ENCODE results near the gene LZTS2.

The LZTS2 gene

DNA sequence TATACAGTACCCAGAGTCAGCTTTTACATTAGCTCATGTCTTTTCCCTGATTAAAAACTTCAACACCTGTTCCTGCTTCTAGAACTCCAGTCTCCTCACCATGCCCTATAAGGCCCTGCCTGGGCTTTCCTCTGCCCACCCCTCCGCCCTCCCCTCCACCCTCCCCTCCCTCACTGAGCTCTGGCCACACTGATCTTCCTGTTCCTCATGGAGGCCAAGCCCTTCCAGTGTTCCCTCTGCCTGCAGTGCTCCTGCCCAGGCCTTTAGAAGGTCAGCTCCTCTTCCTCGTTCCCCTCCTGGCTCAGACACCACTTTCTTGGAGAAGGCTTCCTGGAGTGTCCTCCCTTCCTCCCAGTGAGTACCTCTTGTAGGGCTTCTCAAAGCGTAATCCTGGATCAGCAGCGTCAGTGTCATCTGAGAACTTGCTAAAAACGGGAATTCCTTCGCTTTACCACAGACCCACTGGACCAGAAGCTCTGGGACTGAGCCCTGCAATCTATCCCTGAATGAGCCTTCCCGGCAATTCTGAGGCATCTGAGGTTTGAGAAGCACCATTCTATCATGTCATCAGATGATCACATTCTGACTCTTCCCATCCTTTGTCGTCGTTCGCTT lies 27.6 kb downstream of the LZTS2 start:
- Histone ChIP-seq H3K36me3 (ENCODE audit: control insufficient read depth in 2 of 2, insufficient read depth in 1 of 2, low read length in 2 of 2) (no peaks in the 10 kb centered on the region), H3K4me3 (ENCODE audit: low read depth, low read length) (no peak overlapping the region), H3K27ac (ENCODE audit: extremely low read depth, low read depth, low read length) (no peak overlapping the region), H3K4me1 (ENCODE audit: control insufficient read depth, insufficient read depth, low read length) (peaks cover 10% of the 10 kb centered on the region), H3K9me3 (ENCODE audit: control insufficient read depth, insufficient read depth, low read depth, low read length) (no peaks in the 10 kb centered on the region)
- POLR2A ChIA-PET, result interaction anchor here (0.6 to 0.7 kb wide), 4 partner anchors 16 to 208 kb away, joined by 4 to 5 read pairs (median 4); no protein-coding TSS in a partner anchor
- TF ChIP-seq ZNF114 (tag by site-specific recombination; IDR thresholded peaks at IDR 0.05), result no peak
- TF ChIP-seq ZNF133 (tag by site-specific recombination; IDR thresholded peaks at IDR 0.05), result no peak
- TF ChIP-seq ZBTB48 (tag by site-specific recombination; IDR thresholded peaks at IDR 0.05), result 0 out of 2 replicates have a peak, but pooled peaks have one; percentile 2
- no peak for TF ChIP-seq ZNF530 (tag by site-specific recombination; IDR thresholded peaks at IDR 0.05; ENCODE audit: low read depth)
- 0 out of 2 replicates have a peak, but pooled peaks have one; percentile 5 for TF ChIP-seq ZBTB20 (tag by site-specific recombination; IDR thresholded peaks at IDR 0.05)
- no peak for TF ChIP-seq ZNF366 (tag by site-specific recombination; conservative IDR thresholded peaks at IDR 0.05)
- CTCF ChIA-PET, result interaction anchor here (1.0 to 6.9 kb wide), 8 partner anchors 10 to 115 kb away, joined by 3 to 129 read pairs (median 5); no protein-coding TSS in a partner anchor

DNA sequence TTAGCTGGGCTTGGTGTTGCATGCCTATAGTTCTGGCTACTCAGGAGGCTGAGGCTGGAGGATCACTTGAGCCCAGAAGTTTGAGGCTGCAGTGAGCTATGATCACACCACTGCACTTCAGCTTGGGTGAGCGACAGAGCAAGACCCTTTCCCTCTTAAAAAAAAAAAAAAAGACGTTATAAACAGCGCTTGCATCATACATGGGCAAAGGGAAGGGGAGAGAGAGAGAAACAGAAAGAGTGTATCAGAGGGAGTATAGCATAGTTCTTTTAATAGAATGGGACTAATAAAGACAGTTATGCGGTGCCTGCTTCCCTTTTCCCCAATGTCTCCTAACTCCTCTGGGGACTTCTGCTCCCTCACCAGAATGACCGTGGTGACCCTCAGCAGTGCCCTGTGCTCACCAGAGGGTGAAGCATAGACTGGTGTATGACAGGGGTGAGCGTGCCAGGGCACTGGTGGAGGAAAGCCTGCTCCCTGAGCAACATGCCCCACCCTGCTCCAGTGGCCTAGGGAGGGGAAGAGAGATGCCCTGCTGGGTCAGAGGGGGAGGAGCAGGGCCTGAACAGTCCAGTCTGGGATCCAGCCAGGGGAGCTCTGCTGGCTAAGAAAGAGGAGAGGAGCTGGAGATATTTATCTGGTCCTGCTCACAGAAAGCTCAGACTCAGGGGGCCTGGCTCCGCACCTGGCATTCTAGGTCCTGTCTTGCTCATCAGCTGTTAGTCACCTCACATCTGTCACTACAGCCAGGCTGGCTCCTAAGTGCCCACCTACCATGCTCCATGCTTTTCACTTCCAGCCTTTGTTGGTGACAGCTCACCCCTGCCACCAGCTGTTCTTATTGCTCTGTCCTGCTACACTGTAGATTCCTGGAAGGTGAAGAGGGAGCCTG lies 29.1 kb downstream of the LZTS2 start:
- Histone ChIP-seq H3K4me3 (ENCODE audit: low read depth, low read length) (no peak overlapping the region), H3K9me3 (ENCODE audit: control insufficient read depth, insufficient read depth, low read depth, low read length) (no peaks in the 10 kb centered on the region), H3K36me3 (ENCODE audit: control insufficient read depth in 2 of 2, insufficient read depth in 1 of 2, low read length in 2 of 2) (no peaks in the 10 kb centered on the region), H3K27ac (ENCODE audit: extremely low read depth, low read depth, low read length) (no peak overlapping the region), H3K4me1 (ENCODE audit: control insufficient read depth, insufficient read depth, low read length) (peaks cover 20% of the 10 kb centered on the region)
- CTCF ChIA-PET, result interaction anchor here (0.6 to 6.9 kb wide), 12 partner anchors 12 to 325 kb away, joined by 3 to 129 read pairs (median 5); no protein-coding TSS in a partner anchor
- TF ChIP-seq ZSCAN16 (tag by site-specific recombination; IDR thresholded peaks at IDR 0.05) (no peak), SP3 (tag by site-specific recombination; IDR thresholded peaks at IDR 0.05) (0 out of 2 replicates have a peak, but pooled peaks have one; percentile 20), KLF8 (tag by site-specific recombination; IDR thresholded peaks at IDR 0.05) (no peak), ZNF112 (tag by site-specific recombination; IDR thresholded peaks at IDR 0.05) (no peak), ZIC2 (tag by site-specific recombination; IDR thresholded peaks at IDR 0.05) (peak; percentile 72), ZNF776 (tag by site-specific recombination; IDR thresholded peaks at IDR 0.05; ENCODE audit: borderline replicate concordance) (no peak), ZNF416 (tag by site-specific recombination; IDR thresholded peaks at IDR 0.05) (no peak)
- TF ChIP-seq, protein P1, sequence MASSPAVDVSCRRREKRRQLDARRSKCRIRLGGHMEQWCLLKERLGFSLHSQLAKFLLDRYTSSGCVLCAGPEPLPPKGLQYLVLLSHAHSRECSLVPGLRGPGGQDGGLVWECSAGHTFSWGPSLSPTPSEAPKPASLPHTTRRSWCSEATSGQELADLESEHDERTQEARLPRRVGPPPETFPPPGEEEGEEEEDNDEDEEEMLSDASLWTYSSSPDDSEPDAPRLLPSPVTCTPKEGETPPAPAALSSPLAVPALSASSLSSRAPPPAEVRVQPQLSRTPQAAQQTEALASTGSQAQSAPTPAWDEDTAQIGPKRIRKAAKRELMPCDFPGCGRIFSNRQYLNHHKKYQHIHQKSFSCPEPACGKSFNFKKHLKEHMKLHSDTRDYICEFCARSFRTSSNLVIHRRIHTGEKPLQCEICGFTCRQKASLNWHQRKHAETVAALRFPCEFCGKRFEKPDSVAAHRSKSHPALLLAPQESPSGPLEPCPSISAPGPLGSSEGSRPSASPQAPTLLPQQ (tag by site-specific recombination; IDR thresholded peaks at IDR 0.05), result peak; percentile 33; the same call in 1 of the 2 replicates
- TF ChIP-seq, protein P2, sequence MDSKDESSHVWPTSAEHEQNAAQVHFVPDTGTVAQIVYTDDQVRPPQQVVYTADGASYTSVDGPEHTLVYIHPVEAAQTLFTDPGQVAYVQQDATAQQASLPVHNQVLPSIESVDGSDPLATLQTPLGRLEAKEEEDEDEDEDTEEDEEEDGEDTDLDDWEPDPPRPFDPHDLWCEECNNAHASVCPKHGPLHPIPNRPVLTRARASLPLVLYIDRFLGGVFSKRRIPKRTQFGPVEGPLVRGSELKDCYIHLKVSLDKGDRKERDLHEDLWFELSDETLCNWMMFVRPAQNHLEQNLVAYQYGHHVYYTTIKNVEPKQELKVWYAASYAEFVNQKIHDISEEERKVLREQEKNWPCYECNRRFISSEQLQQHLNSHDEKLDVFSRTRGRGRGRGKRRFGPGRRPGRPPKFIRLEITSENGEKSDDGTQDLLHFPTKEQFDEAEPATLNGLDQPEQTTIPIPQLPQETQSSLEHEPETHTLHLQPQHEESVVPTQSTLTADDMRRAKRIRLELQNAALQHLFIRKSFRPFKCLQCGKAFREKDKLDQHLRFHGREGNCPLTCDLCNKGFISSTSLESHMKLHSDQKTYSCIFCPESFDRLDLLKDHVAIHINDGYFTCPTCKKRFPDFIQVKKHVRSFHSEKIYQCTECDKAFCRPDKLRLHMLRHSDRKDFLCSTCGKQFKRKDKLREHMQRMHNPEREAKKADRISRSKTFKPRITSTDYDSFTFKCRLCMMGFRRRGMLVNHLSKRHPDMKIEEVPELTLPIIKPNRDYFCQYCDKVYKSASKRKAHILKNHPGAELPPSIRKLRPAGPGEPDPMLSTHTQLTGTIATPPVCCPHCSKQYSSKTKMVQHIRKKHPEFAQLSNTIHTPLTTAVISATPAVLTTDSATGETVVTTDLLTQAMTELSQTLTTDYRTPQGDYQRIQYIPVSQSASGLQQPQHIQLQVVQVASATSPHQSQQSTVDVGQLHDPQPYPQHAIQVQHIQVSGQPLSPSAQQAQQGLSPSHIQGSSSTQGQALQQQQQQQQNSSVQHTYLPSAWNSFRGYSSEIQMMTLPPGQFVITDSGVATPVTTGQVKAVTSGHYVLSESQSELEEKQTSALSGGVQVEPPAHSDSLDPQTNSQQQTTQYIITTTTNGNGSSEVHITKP (tag by site-specific recombination; IDR thresholded peaks at IDR 0.05), result peak; percentile 80
- POLR2A ChIA-PET, result interaction anchor here (0.7 to 1.0 kb wide), 3 partner anchors 14 to 111 kb away, joined by 3 read pairs; no protein-coding TSS in a partner anchor
